Subcutaneous adipose tissue (tissue), 4 donors: ENCODE results near the gene SRL. TPM values are rescaled to one million over a fixed set of nuclear protein-coding genes. Genes with fewer than 3 reads are reported as not detected.

ENCODE experiments used
- CTCF ChIP-seq: fragments of 450-650 bp; IDR thresholded peaks from one replicate; pipeline ENCODE4 v1.5.1; 2016; ENCODE audit warnings: low read depth, mild to moderate bottlenecking, control low read depth, antibody characterized with exemption, moderate library complexity
- total RNA-seq, 4 donors: library from RNA; depleted of rRNA; stranded (reverse); fragments of >200 nt; gene quantifications; one replicate each; pipeline ENCODE4 v1.1.0, GENCODE V29; 2016

The SRL gene
- total RNA-seq, 4 donors from 2014 or later: 0.16 to 2.3 (median 0.50) TPM

GRCh38 chr16:4203748-4204147 is 38.1 kb downstream of the SRL start:
- TF ChIP-seq CTCF: no peak

- TF ChIP-seq CTCF: no peak
Measured at GRCh38 chr16:4202615-4203345, 39.1 kb downstream of the SRL start.

- no peak for TF ChIP-seq CTCF
Measured at GRCh38 chr16:4200781-4201137, 41.1 kb downstream of the SRL start.

- no peak for TF ChIP-seq CTCF
Measured at GRCh38 chr16:4200000-4200780, 41.7 kb downstream of the SRL start.

GRCh38 chr16:4198816-4199215 is 43.1 kb downstream of the SRL start:
- no peak for TF ChIP-seq CTCF

GRCh38 chr16:4194661-4195060 is 47.2 kb downstream of the SRL start:
- TF ChIP-seq CTCF: no peak

GRCh38 chr16:4193920-4194319 is 48.0 kb downstream of the SRL start:
- no peak for TF ChIP-seq CTCF
